NK-92 (cell line): ENCODE results near the gene SAP30L.

ENCODE experiments used
- DNase-seq: peaks from one replicate; lab custom pipeline; 2025; ENCODE audit not compliant: unreplicated experiment; lab: John Stamatoyannopoulos, UW

SAP30L gene, protein sequence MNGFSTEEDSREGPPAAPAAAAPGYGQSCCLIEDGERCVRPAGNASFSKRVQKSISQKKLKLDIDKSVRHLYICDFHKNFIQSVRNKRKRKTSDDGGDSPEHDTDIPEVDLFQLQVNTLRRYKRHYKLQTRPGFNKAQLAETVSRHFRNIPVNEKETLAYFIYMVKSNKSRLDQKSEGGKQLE

DNA sequence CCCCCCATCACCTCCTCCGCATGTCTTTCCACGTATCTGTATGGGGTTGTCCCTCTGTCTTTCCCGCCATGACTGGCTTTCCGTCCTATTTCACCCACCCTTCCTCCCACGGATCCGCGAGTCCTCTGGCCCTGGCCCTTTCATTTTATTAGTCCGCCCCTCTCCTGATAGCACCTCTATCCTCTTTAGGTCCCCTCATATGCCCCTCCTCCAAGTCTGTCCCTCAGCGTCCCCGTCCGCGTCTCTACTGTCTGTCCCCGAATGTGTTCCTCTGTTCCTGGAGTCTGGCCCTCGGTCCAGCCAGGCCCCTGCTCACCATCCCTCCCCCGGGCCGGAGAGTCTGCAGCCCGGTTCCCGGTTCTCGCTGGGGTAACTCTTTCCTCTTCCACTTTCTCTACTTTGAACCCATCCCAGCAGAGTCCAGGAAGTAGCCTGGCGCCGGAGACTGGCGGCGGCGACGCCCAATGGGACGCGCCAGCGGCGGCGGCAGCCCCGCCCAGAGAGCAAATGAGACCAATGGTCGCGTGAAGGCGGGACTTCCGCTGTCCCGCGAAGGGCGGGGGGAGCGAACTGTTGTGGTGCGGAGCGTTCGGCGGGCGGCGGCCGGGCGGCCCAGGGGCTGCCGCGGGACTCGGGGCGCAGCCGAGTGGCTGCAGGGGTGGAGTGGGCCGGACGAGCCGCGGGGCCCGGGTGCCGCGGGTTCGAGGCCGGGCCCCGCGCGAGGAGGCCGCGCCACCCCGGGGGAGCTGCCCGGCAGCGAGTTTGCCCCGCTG lies at the start of gene SAP30L:
SAP30L (plus strand) TSS at position 576 of the 773 bp plus-strand sequence. CDS start 608 bp downstream, outside the sequence.
- DNase-seq: peak; percentile 49

GRCh38 chr5:154396128-154396527 lies 49.7 kb upstream of the SAP30L start:
- DNase-seq: no peak

GRCh38 chr5:154397652-154398406 lies 48.0 kb upstream of the SAP30L start:
- DNase-seq: no peak

DNA sequence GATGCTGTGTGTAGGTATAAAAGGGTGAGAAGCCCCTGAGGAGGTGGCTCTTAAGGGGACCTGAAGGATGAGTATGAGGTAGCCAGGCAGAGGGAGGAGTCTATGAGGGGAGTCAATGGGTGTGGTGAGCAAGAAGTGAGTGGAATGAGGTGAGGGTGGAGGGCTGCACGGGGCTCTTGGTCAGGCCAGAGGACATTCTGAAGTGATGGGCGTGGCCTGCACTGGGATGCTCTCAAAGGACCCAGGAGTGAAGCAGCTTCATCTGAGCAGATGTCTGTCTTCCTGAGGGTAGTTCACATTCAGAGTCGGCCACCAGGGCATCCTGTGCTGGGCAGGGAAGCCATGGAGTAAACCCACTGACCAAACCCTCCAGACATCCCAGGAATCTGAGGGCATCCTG lies 45.1 kb upstream of the SAP30L start:
- DNase-seq: no peak

DNA sequence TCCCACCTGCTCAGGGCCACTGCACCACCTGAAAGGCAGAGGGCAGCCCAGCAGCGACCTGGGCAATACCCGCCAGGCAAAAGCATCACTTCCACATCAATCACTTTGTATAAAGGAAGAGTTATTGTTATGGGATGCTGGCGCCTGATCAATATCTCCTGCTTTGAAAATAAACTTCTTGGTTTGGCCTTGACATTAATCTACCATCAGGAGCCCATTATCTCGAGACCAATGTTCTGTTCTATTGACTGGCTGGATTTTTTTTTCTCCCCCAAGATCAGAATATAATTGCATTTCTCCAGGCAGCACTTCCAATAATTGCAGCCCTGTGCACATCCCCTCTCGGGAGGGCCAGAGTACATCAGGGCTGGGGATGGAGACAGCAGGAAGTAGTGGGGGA lies 44.4 kb upstream of the SAP30L start:
- no peak for DNase-seq

DNA sequence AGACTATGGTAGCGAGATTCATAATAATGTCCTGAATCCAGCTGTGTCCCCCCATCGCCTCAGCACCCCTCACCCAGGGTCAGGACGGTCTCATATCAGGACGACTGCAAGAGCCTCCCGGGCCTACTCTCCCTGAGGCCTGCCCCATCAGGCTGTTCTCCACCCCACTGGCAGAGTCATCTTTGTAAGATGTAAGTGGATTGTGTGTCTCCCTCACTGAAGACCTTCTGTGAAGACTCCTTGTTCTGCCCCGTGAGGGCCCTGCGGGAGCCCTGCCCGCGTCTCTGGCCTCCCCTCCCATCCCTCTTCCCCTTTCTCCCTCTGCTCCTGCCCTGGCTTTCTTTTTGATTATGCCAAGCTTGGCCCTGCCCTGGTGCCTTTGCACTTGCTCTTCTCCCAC lies 43.9 kb upstream of the SAP30L start:
- no peak for DNase-seq

- DNase-seq: no peak
Observed at GRCh38 chr5:154402611-154403010, 43.2 kb upstream of the SAP30L start.

DNA sequence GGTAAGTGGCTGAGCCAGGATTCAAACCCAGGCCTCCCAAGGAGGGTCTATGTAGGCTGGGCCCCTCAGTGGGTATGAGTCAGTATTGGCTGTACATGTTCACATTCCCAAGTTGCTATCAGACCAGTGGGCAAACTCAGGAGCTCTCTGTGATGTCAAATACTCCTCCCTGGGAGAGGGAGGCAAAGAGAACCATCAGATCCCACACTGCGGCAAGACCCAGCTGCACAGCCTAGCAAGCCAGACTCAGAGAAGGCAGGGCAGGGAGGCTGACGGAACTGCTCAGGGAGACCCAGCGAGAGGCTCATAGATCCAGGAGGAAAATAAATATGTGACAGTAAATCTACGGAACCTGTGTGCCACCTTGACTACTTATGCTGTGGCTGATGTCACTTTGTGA lies 42.6 kb upstream of the SAP30L start:
- no peak for DNase-seq

GRCh38 chr5:154403776-154404387 lies 41.9 kb upstream of the SAP30L start:
- no peak for DNase-seq

DNA sequence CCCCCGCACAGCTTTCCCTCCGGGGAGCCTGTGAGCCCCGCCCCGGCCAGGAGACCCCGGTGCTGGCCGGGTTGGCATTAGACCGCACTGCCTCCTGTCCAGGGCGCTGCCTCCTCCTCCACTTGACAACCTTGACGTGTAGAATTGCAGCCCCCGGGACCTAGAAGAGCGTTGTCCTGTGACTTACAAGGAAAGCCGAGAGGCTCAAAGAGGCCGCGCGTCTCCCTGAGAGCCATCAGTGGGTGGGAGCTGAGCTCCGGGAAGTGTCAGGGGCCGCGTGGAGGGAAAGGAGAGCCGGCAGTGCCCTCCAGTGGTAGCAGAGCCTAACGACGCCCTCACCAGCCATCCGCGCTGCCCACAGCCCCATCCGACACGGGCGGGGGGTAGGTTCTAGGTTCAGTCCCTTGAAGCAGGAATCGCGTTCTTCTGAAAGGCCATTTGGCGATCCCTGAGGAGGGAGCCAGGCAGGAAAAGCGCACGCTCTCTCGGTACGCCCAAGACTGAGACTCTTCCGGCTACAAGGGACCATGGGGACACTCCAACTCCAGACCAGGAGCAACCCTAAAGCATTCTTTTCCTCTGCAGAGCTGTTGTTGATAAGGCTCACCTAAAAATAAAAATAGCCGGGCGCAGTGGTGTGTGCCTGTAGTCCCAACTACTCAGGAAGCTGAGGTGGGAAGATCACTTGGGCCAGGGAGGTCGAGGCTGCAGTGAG lies 40.6 kb upstream of the SAP30L start:
- DNase-seq: no peak

DNA sequence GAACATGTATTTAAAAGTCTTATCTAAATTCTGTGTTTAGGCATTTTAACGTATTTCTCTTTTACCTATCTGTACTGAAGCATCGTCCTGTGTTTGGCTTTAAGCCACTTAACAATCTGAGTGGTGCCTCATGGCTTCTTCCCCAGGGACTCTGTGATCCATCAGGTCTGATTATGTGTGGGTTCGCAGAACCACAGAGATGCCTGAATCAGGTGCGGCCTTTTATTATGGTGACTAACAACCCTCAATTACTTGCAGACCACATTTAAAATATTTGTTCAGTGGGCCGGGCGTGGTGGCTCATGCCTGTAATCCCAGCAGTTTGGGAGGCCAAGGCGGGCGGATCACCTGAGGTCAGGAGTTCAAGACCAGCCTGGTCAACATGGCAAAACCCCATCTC lies 39.6 kb upstream of the SAP30L start:
- DNase-seq: no peak

DNA sequence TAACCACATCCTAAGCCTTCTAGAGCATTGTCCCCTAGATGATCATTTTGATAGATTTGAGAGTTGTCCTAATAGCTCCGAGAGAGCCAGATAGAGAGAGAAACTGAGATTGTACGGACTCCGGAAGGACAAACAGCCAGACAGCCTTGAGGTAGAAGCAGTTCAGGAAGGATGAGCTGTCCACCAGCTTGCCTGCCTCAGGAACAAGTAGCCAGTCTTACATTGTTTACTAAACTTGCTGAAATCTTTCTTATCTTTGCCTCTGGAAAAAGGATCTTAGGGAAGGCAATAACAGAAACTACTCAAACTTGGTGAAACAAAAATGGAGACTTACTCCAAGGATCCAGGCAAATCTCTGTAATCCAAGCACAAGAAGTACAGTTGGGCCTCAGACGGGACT lies 39.0 kb upstream of the SAP30L start:
- no peak for DNase-seq

DNA sequence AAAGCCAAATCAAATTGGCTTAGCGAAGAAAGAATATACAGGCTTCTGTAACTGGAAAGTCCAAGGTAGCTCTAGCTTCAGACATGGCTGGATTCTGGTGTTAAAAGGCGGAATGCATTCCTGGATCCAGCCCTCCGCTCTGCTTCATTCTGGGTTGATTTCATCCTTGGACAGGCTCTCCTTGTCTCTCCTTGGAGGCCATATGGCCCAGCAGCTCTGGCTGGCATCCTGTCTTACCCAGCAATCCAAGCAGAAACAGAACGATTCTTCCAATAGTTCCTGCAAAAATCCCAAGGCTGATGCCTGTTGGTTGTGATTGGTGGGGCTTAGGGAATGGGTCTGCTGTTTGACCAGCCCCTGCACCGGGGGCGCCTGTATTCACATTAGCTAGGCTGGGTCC lies 37.0 kb upstream of the SAP30L start:
- DNase-seq: no peak

DNA sequence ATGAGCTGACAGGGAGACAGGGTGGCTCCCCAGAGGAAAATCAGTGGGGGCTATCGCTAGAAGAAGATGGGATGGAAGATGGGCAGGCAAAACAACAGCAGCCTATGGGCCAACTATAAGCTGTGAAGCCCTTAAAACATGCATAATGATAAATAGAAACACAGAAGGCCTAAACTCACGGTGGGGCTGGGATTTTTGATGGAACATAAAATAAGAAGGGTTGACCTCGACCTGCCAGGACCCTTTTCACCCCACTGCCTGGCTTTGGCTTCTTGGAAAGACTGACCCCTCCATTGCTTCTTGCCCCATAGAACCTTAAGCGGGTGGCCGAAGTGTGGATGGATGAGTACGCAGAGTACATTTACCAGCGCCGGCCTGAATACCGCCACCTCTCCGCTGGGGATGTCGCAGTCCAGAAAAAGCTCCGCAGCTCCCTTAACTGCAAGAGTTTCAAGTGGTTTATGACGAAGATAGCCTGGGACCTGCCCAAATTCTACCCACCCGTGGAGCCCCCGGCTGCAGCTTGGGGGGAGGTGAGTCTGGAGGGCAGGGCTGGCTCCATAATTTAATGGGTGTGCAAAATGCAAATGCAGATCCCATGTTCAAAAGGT lies 36.5 kb upstream of the SAP30L start:
- no peak for DNase-seq

GRCh38 chr5:154410008-154410407 lies 35.8 kb upstream of the SAP30L start:
- DNase-seq: no peak

DNA sequence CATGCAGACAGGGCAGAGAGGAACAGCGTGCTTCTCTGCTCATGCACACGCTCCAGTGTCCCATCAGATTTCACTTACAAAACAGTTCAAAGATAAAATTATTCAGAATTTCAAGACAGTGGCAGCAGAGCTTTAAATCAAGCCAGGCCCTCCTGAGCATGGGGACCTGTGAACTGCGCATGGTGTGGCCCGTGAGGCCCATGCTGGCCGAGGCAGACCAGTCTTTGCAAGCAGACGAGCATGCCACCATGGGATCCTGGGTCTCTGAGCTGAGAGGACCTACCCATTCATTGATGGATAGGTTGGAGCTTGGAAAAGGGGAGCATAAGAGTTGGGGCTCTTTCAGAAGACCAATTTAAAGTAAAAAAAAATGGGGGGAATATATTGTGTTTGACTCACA lies 35.0 kb upstream of the SAP30L start:
- no peak for DNase-seq

GRCh38 chr5:154411338-154411737 lies 34.5 kb upstream of the SAP30L start:
- DNase-seq: no peak

- no peak for DNase-seq
Observed at GRCh38 chr5:154412316-154412715, 33.5 kb upstream of the SAP30L start.

DNA sequence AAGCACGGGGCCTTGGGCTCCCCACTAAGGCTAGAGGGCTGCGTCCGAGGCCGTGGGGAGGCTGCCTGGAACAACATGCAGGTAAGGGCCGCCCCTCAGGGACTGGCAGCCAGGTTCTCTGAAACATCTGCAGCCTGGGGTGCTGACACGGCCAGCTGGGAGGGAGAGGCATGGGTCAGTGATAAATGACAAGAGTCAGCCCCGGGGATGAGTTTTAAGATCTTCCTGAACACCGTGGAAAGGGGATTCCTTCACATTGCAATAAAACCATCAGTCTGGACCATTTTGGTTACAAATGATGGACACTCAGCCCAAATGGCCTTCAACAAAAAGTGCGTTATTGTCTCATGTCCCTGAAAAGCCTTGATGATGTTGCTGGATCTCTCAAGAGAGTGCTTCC lies 32.9 kb upstream of the SAP30L start:
- no peak for DNase-seq

DNA sequence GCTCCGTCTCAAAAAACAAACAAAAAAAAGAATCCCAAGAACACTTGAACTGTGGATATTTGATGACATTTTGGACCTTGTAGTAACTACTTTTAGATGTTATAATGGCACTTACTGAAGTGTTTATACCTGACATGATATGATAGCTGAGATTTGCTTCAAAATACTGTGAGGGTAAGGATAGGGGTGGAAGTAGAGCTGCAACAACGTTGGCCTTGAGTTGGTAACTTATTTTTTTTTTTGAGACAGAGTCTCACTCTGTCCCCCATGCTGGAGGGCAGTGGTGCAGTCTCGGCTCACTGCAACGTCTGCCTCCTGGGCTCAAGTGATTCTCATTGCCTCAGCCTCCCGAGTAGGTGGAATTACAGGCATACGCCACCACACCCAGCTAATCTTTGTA lies 30.7 kb upstream of the SAP30L start:
- DNase-seq: no peak
